ENCODE measurements around the gene HERC6. TPM values are rescaled to one million over a fixed set of nuclear protein-coding genes. Genes with fewer than 3 reads are reported as not detected.
A peak's percentile ranks its signal among the peaks of the same experiment; 100 is the strongest.

HERC6 gene
- total RNA-seq, 4 donors from 2014 or later = 4.4 to 7.5 (median 5.1) TPM

DNA sequence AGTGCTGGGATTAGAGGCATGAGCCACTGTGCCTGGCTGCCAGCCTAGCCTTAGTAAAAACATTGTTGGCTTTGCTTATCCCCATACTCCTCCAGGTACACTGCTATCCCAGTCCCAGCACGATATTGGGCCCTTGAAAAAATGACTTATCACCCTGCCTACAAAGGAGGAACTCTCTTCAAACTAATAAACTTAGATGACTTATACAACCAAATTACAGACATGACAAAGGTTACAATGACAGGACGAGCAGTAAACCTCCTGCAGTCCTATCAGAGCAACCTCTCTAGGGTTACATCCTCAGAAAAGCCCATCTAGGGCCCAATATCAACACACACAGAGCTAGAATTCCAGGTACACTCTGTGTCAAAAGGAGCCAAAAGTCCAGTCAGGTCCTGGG is 72.6 kb downstream of the HERC6 start:
- Histone ChIP-seq H3K9me3 (no peaks in the 10 kb centered on the region), H3K4me3 (no peak overlapping the region), H3K27ac (no peak overlapping the region), H3K4me1 (peaks cover 0 to 3% (median 0%) of the 10 kb centered on the region in 3 donors), H3K27me3 (no peaks in the 10 kb centered on the region), H3K36me3 (no peaks in the 10 kb centered on the region)
- ATAC-seq = no peak
- WGBS, 2 donors (ENCODE audit: low coverage in 1 of 2) = 74 to 80% methylated on average over 2 of the region's 2 CpGs
- no peak for TF ChIP-seq POLR2A (IDR thresholded peaks at IDR 0.05)
- no peak for TF ChIP-seq EP300 (IDR thresholded peaks at IDR 0.05)
- no peak for TF ChIP-seq POLR2AphosphoS5 (IDR thresholded peaks at IDR 0.05)
- TF ChIP-seq, protein P1, sequence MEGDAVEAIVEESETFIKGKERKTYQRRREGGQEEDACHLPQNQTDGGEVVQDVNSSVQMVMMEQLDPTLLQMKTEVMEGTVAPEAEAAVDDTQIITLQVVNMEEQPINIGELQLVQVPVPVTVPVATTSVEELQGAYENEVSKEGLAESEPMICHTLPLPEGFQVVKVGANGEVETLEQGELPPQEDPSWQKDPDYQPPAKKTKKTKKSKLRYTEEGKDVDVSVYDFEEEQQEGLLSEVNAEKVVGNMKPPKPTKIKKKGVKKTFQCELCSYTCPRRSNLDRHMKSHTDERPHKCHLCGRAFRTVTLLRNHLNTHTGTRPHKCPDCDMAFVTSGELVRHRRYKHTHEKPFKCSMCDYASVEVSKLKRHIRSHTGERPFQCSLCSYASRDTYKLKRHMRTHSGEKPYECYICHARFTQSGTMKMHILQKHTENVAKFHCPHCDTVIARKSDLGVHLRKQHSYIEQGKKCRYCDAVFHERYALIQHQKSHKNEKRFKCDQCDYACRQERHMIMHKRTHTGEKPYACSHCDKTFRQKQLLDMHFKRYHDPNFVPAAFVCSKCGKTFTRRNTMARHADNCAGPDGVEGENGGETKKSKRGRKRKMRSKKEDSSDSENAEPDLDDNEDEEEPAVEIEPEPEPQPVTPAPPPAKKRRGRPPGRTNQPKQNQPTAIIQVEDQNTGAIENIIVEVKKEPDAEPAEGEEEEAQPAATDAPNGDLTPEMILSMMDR (IDR thresholded peaks at IDR 0.05) = no peak

DNA sequence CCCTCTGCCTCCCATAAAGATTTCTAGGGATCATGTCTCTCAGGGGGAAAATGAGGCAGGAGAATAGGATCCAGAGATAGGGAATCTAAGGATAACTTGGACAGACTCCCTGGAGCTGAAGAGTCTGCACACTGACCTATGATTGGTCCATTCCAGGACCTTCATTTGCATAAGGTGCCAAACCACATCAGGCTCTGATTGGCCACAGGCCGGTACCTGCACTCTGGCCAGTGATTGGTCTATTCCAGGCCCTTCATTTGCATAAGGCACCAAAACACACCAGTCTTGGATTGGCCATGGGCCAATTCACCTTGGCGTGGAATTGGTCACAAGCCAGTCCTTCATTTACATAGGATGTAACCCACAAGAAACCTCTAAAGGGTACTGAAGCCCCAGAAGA is 74.3 kb downstream of the HERC6 start:
- TF ChIP-seq POLR2AphosphoS5 (IDR thresholded peaks at IDR 0.05) = no peak
- TF ChIP-seq, protein P1 (IDR thresholded peaks at IDR 0.05) = no peak
- no peak for TF ChIP-seq POLR2A (IDR thresholded peaks at IDR 0.05)
- no peak for TF ChIP-seq EP300 (IDR thresholded peaks at IDR 0.05)
- Histone ChIP-seq H3K27ac (no peak overlapping the region), H3K27me3 (no peaks in the 10 kb centered on the region), H3K36me3 (no peaks in the 10 kb centered on the region), H3K4me1 (peaks cover 0 to 16% (median 0%) of the 10 kb centered on the region in 3 donors), H3K4me3 (no peak overlapping the region), H3K9me3 (no peaks in the 10 kb centered on the region)
- 29 to 100% methylated on average over 1 of the region's 2 CpGs for WGBS, 2 donors (ENCODE audit: low coverage in 1 of 2)
- ATAC-seq = no peak

DNA sequence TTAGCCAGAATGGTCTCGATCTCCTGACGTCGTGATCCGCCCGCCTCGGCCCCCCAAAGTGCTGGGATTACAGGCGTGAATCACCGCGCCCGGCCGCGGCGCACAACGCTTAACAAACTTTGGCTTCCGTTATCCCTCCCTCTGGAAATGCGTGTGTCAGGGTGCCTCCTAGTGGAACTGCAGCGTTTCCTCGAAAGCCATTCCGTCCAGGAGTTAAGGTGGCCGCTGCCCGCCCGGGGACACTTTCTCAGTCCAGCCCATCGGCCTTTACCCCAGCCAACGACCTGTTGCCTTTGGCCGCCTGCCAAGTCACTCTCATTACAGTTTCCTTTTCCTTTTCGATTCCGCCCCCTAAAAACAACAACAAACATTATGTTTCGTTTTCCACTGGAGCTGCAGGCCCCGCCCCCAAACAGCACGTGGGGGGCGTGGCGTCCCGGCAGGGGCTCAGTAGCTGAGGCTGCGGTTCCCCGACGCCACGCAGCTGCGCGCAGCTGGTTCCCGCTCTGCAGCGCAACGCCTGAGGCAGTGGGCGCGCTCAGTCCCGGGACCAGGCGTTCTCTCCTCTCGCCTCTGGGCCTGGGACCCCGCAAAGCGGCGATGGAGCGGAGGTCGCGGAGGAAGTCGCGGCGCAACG is 78.1 kb downstream of the HERC6 start, which contains the start of gene HERC5:
HERC5 (plus strand) TSS at position 450 of the 637 bp plus-strand sequence; CDS start at position 601, 151 bp downstream.
- TF ChIP-seq EP300 (IDR thresholded peaks at IDR 0.05) (no peak), POLR2AphosphoS5 (IDR thresholded peaks at IDR 0.05) (peak; percentile 78), POLR2A (IDR thresholded peaks at IDR 0.05) (peak in 1 of 2 donors; percentile 56)
- TF ChIP-seq, protein P1 (IDR thresholded peaks at IDR 0.05) = peak; percentile 18 to 79 (median 64)
- H3K4me1 ChIP-seq = peaks cover 0 to 21% (median 0%) of the 10 kb centered on the region in 3 donors

DNA sequence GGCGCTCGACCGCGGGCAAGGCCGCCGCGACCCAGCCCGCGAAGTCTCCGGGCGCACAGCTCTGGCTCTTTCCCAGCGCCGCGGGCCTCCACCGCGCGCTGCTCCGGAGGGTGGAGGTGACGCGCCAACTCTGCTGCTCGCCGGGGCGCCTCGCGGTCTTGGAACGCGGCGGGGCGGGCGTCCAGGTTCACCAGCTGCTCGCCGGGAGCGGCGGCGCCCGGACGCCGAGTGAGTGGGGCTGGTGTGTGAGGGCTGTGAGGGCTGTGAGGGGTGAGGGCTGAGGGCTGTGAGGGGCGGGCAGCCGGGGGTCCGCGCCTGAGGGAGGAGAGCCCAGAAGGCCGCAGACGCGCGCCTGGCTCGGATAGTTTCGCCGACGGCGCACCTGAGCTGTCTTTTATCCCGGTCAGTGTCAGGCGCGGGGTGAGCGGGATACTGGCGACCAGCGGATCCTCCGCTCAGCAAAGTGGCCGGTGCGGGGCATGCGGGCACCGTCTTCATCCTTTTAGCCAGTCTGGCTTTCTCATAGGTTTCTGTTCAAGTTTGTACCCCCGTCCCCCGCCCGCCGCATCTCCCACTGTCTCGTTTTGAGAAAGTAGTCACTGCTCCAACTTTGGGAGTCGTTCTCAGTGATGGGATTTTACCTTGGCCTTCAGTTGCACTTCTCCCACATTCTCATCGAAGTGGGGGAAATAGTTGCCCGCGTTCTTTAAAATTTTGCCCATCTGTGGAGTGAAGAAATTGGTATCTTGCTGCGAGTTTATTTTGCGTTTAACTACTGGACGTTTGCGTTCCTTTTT is 78.9 kb downstream of the HERC6 start:
- Histone ChIP-seq H3K27ac (peak overlapping the region in 3 of 4 donors; percentile 84 to 87 (median 86)), H3K4me3 (peak overlapping the region; percentile 50 to 79), H3K36me3 (peaks cover 0 to 5% of the 10 kb centered on the region in 2 donors), H3K27me3 (no peaks in the 10 kb centered on the region), H3K4me1 (peaks cover 0 to 21% (median 0%) of the 10 kb centered on the region in 3 donors), H3K9me3 (no peaks in the 10 kb centered on the region)
- ATAC-seq = peak; percentile 70
- WGBS, 2 donors (ENCODE audit: low coverage in 1 of 2) = 23 to 33% methylated on average over 13 to 24 of the region's 75 CpGs
- TF ChIP-seq EP300 (IDR thresholded peaks at IDR 0.05) = no peak

More for the DNA sequence above, 78.1 kb downstream of the HERC6 start, which contains the start of gene HERC5:
- 0 to 1% methylated on average over 7 to 25 of the region's 57 CpGs for WGBS, 2 donors (ENCODE audit: low coverage in 1 of 2)
- Histone ChIP-seq H3K27me3 (no peaks in the 10 kb centered on the region), H3K36me3 (no peaks in the 10 kb centered on the region), H3K4me3 (peak within 1 kb of the TSS; percentile 50 to 79), H3K27ac (peak within 1 kb of the TSS in 3 of 4 donors; percentile 84 to 87 (median 86)), H3K9me3 (no peaks in the 10 kb centered on the region)
- peak; percentile 92 for ATAC-seq

DNA sequence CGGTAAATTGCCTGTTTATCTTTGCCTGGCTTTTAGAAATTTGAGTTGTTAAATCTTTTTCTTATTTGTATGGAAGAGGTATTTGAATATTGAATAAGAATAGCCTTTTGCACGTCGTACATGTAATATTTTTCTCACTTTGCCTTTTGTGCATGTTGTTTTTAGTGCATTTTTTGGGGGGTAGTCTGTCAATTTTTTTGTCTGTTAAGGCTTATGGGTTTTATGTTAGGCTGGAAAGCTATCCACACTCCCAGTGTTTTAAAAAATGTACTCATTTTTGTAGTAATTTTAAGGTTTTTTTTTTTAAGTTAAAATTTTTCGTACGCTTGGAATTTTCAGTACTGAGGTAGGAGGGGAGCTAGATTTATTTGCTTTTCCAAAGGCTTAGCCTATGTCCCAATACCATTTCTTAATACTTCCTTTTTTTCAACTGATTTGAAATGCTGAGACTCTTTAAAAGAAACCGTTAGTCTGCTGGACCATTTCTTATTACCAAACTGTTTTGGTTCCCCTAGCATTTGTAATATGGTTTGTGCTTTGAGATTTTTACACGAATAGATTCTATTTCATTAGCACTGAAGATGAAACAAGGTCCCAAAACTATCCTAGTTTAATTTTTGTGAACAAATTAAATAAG is 79.6 kb downstream of the HERC6 start:
- TF ChIP-seq POLR2AphosphoS5 (IDR thresholded peaks at IDR 0.05) (no peak), EP300 (IDR thresholded peaks at IDR 0.05) (no peak), POLR2A (IDR thresholded peaks at IDR 0.05) (no peak)
- TF ChIP-seq, protein P1 (IDR thresholded peaks at IDR 0.05) = no peak
- H3K27me3 ChIP-seq = no peaks in the 10 kb centered on the region
- H3K9me3 ChIP-seq = no peaks in the 10 kb centered on the region
- H3K4me1 ChIP-seq = peaks cover 0 to 21% (median 0%) of the 10 kb centered on the region in 3 donors
- H3K36me3 ChIP-seq = peaks cover 0 to 11% of the 10 kb centered on the region in 2 donors
- peak overlapping the region in 1 of 2 donors; percentile 79 for H3K4me3 ChIP-seq
- peak overlapping the region in 3 of 4 donors; percentile 84 to 87 (median 86) for H3K27ac ChIP-seq
- no peak for ATAC-seq
- 55 to 67% methylated on average over 7 of the region's 7 CpGs for WGBS, 2 donors (ENCODE audit: low coverage in 1 of 2)
